Naive thymus-derived CD4-positive, alpha-beta T cell (primary cell): ENCODE measurements around the gene STAP2. TPM values are rescaled to one million over a fixed set of nuclear protein-coding genes. Genes with fewer than 3 reads are reported as not detected.

Source experiments
- ATAC-seq: fragments of 150-1000 bp; cut with Tn5 transposase; 2 replicates; pipeline ENCODE4 v1.10.0; 2021; ENCODE audit warnings: mild to moderate bottlenecking, moderate library complexity
- CTCF ChIA-PET: fragments of 350-600 bp; sonication (Branson Sonifier 250); formaldehyde crosslinking; loops from one replicate; lab custom pipeline; 2021; ENCODE audit warnings: antibody characterized with exemption; lab: Charles Lee
- POLR2A ChIA-PET: fragments of 350-600 bp; sonication (Branson Sonifier 250); formaldehyde crosslinking; loops from one replicate; lab custom pipeline; 2021; ENCODE audit warnings: antibody characterized with exemption, inconsistent platforms; lab: Charles Lee
- DNase-seq, 9 donors: peaks; one replicate each; pipeline versions ENCODE4 v3.0.0 to v3.0.0-alpha.2; 2020 to 2022; ENCODE audit warnings: mixed read lengths in 1 of 9
- H3K27ac ChIP-seq: one replicate; pipeline ENCODE4 v1.7.0; 2013; ENCODE audit warnings: mild to moderate bottlenecking, low read depth, low read length, moderate library complexity
- H3K27me3 ChIP-seq, 2 donors: one replicate each; pipeline ENCODE4 v1.7.0; 2013; ENCODE audit warnings: low read length in 2 of 2, mild to moderate bottlenecking in 2 of 2, moderate library complexity in 2 of 2; ENCODE audit not compliant: control insufficient read depth in 2 of 2, insufficient read depth in 2 of 2
- H3K36me3 ChIP-seq, 3 experiments: 1 replicate in 2 of 3; 2 replicates in 1 of 3; pipeline ENCODE4 v1.7.0; 2013; ENCODE audit warnings: low read length in 3 of 3, mild to moderate bottlenecking in 3 of 3, moderate library complexity in 1 of 3; ENCODE audit not compliant: insufficient read depth in 3 of 3, control insufficient read depth in 2 of 3
- H3K4me1 ChIP-seq, 2 donors: one replicate each; pipeline ENCODE4 v1.7.0; 2013; ENCODE audit warnings: low read length in 2 of 2, mild to moderate bottlenecking in 2 of 2, moderate library complexity in 1 of 2; ENCODE audit not compliant: control insufficient read depth in 2 of 2, insufficient read depth in 2 of 2
- H3K4me3 ChIP-seq: 2 replicates; pipeline ENCODE4 v1.7.0; 2013; ENCODE audit warnings: mild to moderate bottlenecking, low read length
- H3K9me3 ChIP-seq, 3 experiments: 1 replicate in 2 of 3; 2 replicates in 1 of 3; pipeline ENCODE4 v1.7.0; 2013; ENCODE audit warnings: low read length in 3 of 3; ENCODE audit not compliant: control insufficient read depth in 2 of 3
- H3K27ac Mint-ChIP-seq, 9 donors: one replicate each; pipeline ENCODE4 v1.8.0; 2020 to 2022; ENCODE audit warnings: mixed read lengths in 9 of 9, mild to moderate bottlenecking in 8 of 9, moderate library complexity in 5 of 9, inconsistent platforms in 2 of 9
- H3K27me3 Mint-ChIP-seq, 5 donors: one replicate each; pipeline ENCODE4 v1.8.0; 2021 to 2022; ENCODE audit warnings: mixed read lengths in 5 of 5, mild to moderate bottlenecking in 1 of 5
- H3K36me3 Mint-ChIP-seq, 5 donors: one replicate each; pipeline ENCODE4 v1.8.0; 2020 to 2022; ENCODE audit warnings: mixed read lengths in 5 of 5, mild to moderate bottlenecking in 3 of 5, inconsistent platforms in 1 of 5
- H3K4me1 Mint-ChIP-seq, 7 donors: one replicate each; pipeline ENCODE4 v1.8.0; 2020 to 2022; ENCODE audit warnings: mixed read lengths in 7 of 7, mild to moderate bottlenecking in 3 of 7, inconsistent platforms in 1 of 7
- H3K4me3 Mint-ChIP-seq, 10 donors: one replicate each; pipeline ENCODE4 v1.8.0; 2020 to 2022; ENCODE audit warnings: mild to moderate bottlenecking in 10 of 10, mixed read lengths in 10 of 10, moderate library complexity in 6 of 10, inconsistent platforms in 2 of 10
- H3K9me3 Mint-ChIP-seq, 11 donors: one replicate each; pipeline ENCODE4 v1.8.0; 2020 to 2022; ENCODE audit warnings: mixed read lengths in 11 of 11, mild to moderate bottlenecking in 4 of 11, inconsistent platforms in 1 of 11, moderate library complexity in 1 of 11
- intact Hi-C, 2 donors: fragments of 100-400 bp; cut with micrococcal nuclease; formaldehyde crosslinking; loops; one replicate each; pipeline ENCODE4 v1.15.1; 2023
- polyA plus RNA-seq, 2 donors: library from polyadenylated mRNA; unstranded; fragments of 300-500 nt; fragmentation: Illumina TruSeq; gene quantifications; one replicate each; pipeline ENCODE4 v1.2.3, GENCODE V29; 2021
- total RNA-seq, 6 experiments: library from RNA in 5 of 6; stranded (reverse) in 5 of 6; gene quantifications; 1 replicate in 5 of 6; 2 replicates in 1 of 6; pipeline ENCODE4 v1.2.3 and lab custom pipeline; 2021 to 2026

The STAP2 gene
- total and polyA plus RNA-seq, 7 experiments from 2014 or later = 2.4 to 11.8 (median 4.5) TPM

DNA sequence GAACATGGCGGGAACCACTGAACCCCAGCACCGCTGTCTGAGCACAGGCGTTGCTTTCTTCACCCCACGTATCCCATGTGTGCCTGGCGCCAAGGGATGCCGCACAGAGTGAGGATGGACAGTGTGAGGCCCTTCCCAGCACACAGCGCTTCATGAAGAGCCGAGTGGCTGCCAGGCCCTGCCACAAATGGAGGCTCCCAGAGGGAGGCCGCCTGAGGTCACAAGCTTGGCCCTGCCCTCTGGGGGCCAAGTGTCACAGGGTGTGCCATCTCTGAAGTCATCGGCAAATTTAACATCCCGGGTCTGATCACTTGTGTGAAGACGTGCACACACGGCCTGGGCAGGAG, 29.1 kb upstream of the STAP2 start:
- peaks cover 0 to 3% (median 0%) of the 10 kb centered on the region in 5 donors for H3K36me3 Mint-ChIP-seq
- Histone ChIP-seq H3K4me3 (no peak overlapping the region), H3K4me1 (peaks cover 21 to 32% of the 10 kb centered on the region in 2 donors), H3K27me3 (no peaks in the 10 kb centered on the region), H3K9me3 (no peaks in the 10 kb centered on the region), H3K36me3 (peaks cover 0 to 56% (median 5%) of the 10 kb centered on the region in 3 experiments), H3K27ac (peak overlapping the region; percentile 68)
- no peak for ATAC-seq
- H3K9me3 Mint-ChIP-seq = no peaks in the 10 kb centered on the region
- peak overlapping the region in 6 of 10 donors; percentile 14 to 96 (median 46) for H3K4me3 Mint-ChIP-seq
- ChIA-PET POLR2A (interaction anchor here (1.0 to 1.7 kb wide), 2 partner anchors 24 to 34 kb away, joined by 3 to 7 read pairs; partner anchors contain the start of genes CHAF1A and MPND), CTCF (no interaction called here)
- H3K4me1 Mint-ChIP-seq = peaks cover 22 to 51% (median 35%) of the 10 kb centered on the region in 7 donors
- no peak for DNase-seq
- peak overlapping the region in 8 of 9 donors; percentile 53 to 95 (median 85) for H3K27ac Mint-ChIP-seq
- intact Hi-C loops = loop anchor here in 1 of 2 donors (2.0 kb wide), 1 partner anchor 25 kb away; the partner anchor contains the start of gene MPND
- H3K27me3 Mint-ChIP-seq = no peaks in the 10 kb centered on the region

DNA sequence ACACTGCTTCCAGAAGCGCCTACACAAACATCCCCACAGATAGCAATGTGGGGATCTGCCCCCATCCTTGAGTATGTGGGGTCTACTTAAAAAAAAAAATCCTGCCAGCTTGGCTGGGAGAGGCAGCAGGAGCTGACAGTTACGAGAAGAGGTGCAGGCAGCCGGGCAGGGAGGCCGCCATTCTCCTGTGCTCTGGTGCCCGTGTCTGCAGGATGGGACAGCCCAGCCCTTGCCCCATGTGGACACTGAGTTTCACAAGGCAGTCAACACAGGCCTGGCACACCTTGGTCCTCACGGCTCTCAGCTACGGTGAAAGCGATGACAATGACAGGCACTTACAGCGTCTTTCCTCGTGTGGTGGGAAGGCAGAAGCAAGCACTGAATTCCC, 28.7 kb upstream of the STAP2 start:
- Histone ChIP-seq H3K27ac (no peak overlapping the region), H3K4me3 (no peak overlapping the region), H3K36me3 (peaks cover 0 to 61% (median 5%) of the 10 kb centered on the region in 3 experiments), H3K9me3 (no peaks in the 10 kb centered on the region), H3K27me3 (no peaks in the 10 kb centered on the region), H3K4me1 (peaks cover 21 to 32% of the 10 kb centered on the region in 2 donors)
- Mint-ChIP-seq H3K27ac (peak overlapping the region in 7 of 9 donors; percentile 60 to 95 (median 92)), H3K9me3 (no peaks in the 10 kb centered on the region), H3K4me1 (peaks cover 22 to 51% (median 31%) of the 10 kb centered on the region in 7 donors), H3K27me3 (no peaks in the 10 kb centered on the region), H3K4me3 (peak overlapping the region in 1 of 10 donors; percentile 96), H3K36me3 (peaks cover 0 to 3% (median 0%) of the 10 kb centered on the region in 5 donors)
- DNase-seq (no peak), ATAC-seq (no peak)
- ChIA-PET CTCF (no interaction called here), POLR2A (interaction anchor here (1.0 to 1.7 kb wide), 3 partner anchors 24 to 39 kb away, joined by 3 to 7 read pairs (median 3); partner anchors contain the start of genes CHAF1A and MPND)
- intact Hi-C loops = no loop called here

DNA sequence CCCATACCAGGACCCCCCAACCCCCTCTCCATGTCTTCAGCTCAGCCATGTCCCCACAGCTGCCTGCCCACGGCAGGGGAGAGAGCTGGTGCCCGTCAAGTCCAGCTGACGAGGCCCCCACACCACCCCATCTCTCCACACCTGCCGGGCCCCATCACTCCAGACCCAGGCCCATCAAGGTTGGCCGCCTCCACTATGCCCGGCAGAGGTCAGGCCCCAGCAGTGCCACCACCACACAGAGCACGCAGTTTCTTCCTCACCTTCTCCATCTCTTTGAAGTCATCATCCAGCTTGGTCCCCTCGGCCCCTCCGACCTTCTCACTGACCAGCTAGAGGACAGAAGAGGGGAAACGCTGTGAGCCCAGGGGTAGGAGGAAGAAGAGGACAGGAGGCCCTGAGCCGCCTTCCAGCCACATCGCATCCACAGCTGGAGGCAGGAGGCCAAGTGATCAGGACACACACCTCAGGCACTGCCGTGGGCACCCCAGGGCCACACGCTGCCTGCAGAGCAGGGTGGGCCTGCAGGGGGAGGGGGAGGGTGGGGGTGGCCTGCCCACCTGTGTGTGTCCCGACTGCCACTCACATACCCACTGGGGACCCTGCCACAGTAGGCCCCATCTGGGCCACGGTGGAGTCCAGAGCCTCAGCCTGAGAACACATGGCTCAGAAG, 28.2 kb upstream of the STAP2 start:
- H3K27me3 Mint-ChIP-seq = no peaks in the 10 kb centered on the region
- peaks cover 22 to 46% (median 31%) of the 10 kb centered on the region in 7 donors for H3K4me1 Mint-ChIP-seq

DNA sequence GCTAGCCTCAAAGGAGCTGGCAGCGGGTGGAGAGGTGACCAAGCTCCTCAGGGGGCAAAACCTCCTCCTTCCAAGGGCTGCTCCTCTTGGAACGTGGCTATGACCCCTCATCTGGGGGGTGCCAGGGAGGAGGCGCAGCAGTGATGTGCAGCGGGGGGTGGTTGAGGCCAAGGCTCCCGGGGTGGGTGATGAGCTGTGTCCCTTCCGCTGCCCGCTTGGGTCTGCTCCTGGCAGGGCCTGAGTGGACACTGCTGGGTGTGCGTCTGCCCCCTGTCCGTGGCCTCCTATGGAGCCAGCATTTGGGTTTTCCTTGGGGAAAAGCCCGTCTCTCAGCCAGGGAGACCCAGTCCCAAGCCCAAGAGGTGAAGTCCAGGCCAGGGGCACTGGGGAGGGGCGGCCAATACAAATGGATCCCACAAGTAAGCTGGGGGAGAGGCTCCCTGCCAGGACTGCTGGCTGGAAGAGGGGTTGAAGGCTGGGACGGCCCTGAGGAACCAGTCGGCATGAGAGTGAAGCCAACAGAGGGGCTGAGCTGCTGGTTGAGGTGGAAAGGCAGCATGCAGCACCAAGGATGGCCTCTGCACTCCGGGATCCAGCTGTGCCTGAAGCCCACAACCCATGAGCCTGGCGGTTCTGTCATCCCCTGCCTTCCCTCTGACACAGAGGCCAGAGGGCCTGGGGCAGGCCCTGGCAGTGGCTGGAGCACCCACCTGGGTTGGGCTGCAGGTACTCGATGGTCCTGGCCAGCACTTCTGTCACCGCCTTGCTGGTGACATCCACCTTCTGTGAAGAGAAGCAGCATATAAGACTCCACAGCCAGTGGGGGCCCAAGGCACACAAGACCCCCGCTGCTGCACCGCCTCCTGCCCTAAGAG, 27.4 kb upstream of the STAP2 start:
- Mint-ChIP-seq H3K9me3 (no peaks in the 10 kb centered on the region), H3K4me1 (peaks cover 22 to 41% (median 28%) of the 10 kb centered on the region in 7 donors), H3K27ac (peak overlapping the region in 6 of 9 donors; percentile 30 to 65 (median 58)), H3K4me3 (peak overlapping the region in 2 of 10 donors; percentile 6 to 44), H3K27me3 (no peaks in the 10 kb centered on the region), H3K36me3 (peaks cover 0 to 4% (median 3%) of the 10 kb centered on the region in 5 donors)
- Histone ChIP-seq H3K9me3 (no peaks in the 10 kb centered on the region), H3K4me3 (no peak overlapping the region), H3K27me3 (no peaks in the 10 kb centered on the region), H3K4me1 (peaks cover 18 to 28% of the 10 kb centered on the region in 2 donors), H3K36me3 (peaks cover 0 to 70% (median 5%) of the 10 kb centered on the region in 3 experiments), H3K27ac (no peak overlapping the region)
- ChIA-PET POLR2A (interaction anchor here (1.1 to 1.2 kb wide), 2 partner anchors 34 to 38 kb away, joined by 3 read pairs; partner anchors contain the start of gene SH3GL1), CTCF (interaction anchor here (0.9 to 1.0 kb wide), 2 partner anchors 35 to 36 kb away, joined by 3 read pairs; partner anchors contain the start of gene CHAF1A)
- ATAC-seq = no peak
- no peak for DNase-seq
- intact Hi-C loops = no loop called here

More for the DNA sequence above, 28.2 kb upstream of the STAP2 start:
- DNase-seq = no peak
- H3K36me3 Mint-ChIP-seq = peaks cover 0 to 4% (median 3%) of the 10 kb centered on the region in 5 donors
- no peaks in the 10 kb centered on the region for H3K9me3 Mint-ChIP-seq
- peak overlapping the region; percentile 8 for H3K27ac ChIP-seq
- ChIA-PET POLR2A (interaction anchor here (1.0 to 1.2 kb wide), 2 partner anchors 35 to 39 kb away, joined by 3 read pairs; partner anchors contain the start of gene CHAF1A), CTCF (no interaction called here)
- H3K4me3 Mint-ChIP-seq = peak overlapping the region in 2 of 10 donors; percentile 6 to 44
- no peak for ATAC-seq
- intact Hi-C loops = no loop called here
- H3K4me1 ChIP-seq = peaks cover 21 to 32% of the 10 kb centered on the region in 2 donors
- no peaks in the 10 kb centered on the region for H3K27me3 ChIP-seq
- no peaks in the 10 kb centered on the region for H3K9me3 ChIP-seq
- peaks cover 0 to 66% (median 5%) of the 10 kb centered on the region in 3 experiments for H3K36me3 ChIP-seq
- peak overlapping the region; percentile 30 to 95 (median 78) for H3K27ac Mint-ChIP-seq
- no peak overlapping the region for H3K4me3 ChIP-seq

DNA sequence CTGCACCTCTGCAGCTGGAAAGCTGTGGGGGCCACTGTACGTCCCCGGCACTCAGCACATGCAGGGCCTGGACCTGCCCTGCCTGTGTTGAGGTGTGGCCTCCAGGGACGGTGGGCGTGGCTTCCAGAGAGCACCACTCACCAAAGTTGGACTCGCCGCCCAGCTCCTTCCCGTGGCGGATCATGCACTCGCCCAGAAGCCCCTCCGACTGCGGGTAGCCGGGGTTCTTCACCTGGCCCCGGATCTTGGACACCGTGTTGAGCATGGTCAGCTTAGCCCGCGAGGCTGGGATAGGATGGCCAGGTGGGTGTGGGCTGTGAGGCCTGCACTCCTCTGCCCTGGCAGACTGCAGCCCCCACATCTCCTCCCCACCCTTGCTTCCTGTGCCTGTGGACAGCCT, 26.7 kb upstream of the STAP2 start:
- CTCF ChIA-PET = interaction anchor here (0.9 to 1.0 kb wide), 2 partner anchors 36 to 37 kb away, joined by 3 read pairs; partner anchors contain the start of gene CHAF1A
- H3K27ac Mint-ChIP-seq = no peak overlapping the region
- H3K9me3 ChIP-seq = no peaks in the 10 kb centered on the region
- no peak overlapping the region for H3K4me3 ChIP-seq
- ATAC-seq (no peak), DNase-seq (no peak)
- H3K27ac ChIP-seq = no peak overlapping the region
- H3K36me3 Mint-ChIP-seq = peaks cover 0 to 8% (median 3%) of the 10 kb centered on the region in 5 donors
- no peak overlapping the region for H3K4me3 Mint-ChIP-seq
- peaks cover 0 to 77% (median 5%) of the 10 kb centered on the region in 3 experiments for H3K36me3 ChIP-seq
- no peaks in the 10 kb centered on the region for H3K27me3 Mint-ChIP-seq
- intact Hi-C loops = no loop called here
- peaks cover 17 to 36% (median 22%) of the 10 kb centered on the region in 7 donors for H3K4me1 Mint-ChIP-seq
- H3K27me3 ChIP-seq = no peaks in the 10 kb centered on the region
- H3K9me3 Mint-ChIP-seq = no peaks in the 10 kb centered on the region
- H3K4me1 ChIP-seq = peaks cover 12 to 21% of the 10 kb centered on the region in 2 donors
- POLR2A ChIA-PET = interaction anchor here (1.1 kb wide), 1 partner anchor 35 kb away, joined by 3 read pairs; the partner anchor contains the start of gene SH3GL1
